Limb (tissue), 2 donors: ENCODE measurements around the gene SPACA9.

ENCODE experiments used
- DNase-seq, 2 donors: peaks; one replicate each; pipeline ENCODE4 v3.0.0-alpha.2; 2016; ENCODE audit errors: extremely low spot score in 2 of 2

Gene SPACA9

GRCh38 chr9:132878695-132879456, at the start of gene SPACA9:
Gene SPACA9 (plus strand): TSS chr9:132878898. CDS start chr9:132883948, 5,050 bp downstream.
- peak; percentile 40 to 86 for DNase-seq

GRCh38 chr9:132832171-132832881, 46.4 kb upstream of the SPACA9 start:
- DNase-seq = no peak

- peak in 1 of 2 donors; percentile 39 for DNase-seq
Observed at GRCh38 chr9:132833550-132834121, 45.1 kb upstream of the SPACA9 start.

GRCh38 chr9:132834343-132834742, 44.4 kb upstream of the SPACA9 start:
- no peak for DNase-seq

- no peak for DNase-seq
Observed at GRCh38 chr9:132837501-132838286, 41.0 kb upstream of the SPACA9 start.

GRCh38 chr9:132838291-132838690, 40.4 kb upstream of the SPACA9 start:
- no peak for DNase-seq

- DNase-seq = no peak
Observed at GRCh38 chr9:132840980-132841379, 37.7 kb upstream of the SPACA9 start.

GRCh38 chr9:132842124-132843044, 36.3 kb upstream of the SPACA9 start:
- DNase-seq = no peak

GRCh38 chr9:132846109-132846917, 32.4 kb upstream of the SPACA9 start:
- DNase-seq = no peak

- DNase-seq = no peak
Observed at GRCh38 chr9:132846918-132847515, 31.7 kb upstream of the SPACA9 start.

- no peak for DNase-seq
Observed at GRCh38 chr9:132849185-132849706, 29.5 kb upstream of the SPACA9 start.

- no peak for DNase-seq
Observed at GRCh38 chr9:132853482-132853881, 25.2 kb upstream of the SPACA9 start.

GRCh38 chr9:132854832-132855231, 23.9 kb upstream of the SPACA9 start:
- no peak for DNase-seq

GRCh38 chr9:132855904-132856303, 22.8 kb upstream of the SPACA9 start:
- no peak for DNase-seq

- DNase-seq = peak; percentile 29 to 41
Observed at GRCh38 chr9:132857031-132857430, 21.7 kb upstream of the SPACA9 start.

- DNase-seq = no peak
Observed at GRCh38 chr9:132857616-132858342, 20.9 kb upstream of the SPACA9 start.

- DNase-seq = no peak
Observed at GRCh38 chr9:132858751-132859150, 19.9 kb upstream of the SPACA9 start.

- DNase-seq = no peak
Observed at GRCh38 chr9:132861666-132862065, 17.0 kb upstream of the SPACA9 start.
